H9 (cell line): Measurements from ENCODE around the gene LRP1B. TPM values are rescaled to one million over a fixed set of nuclear protein-coding genes. Genes with fewer than 3 reads are reported as not detected.

ENCODE experiments used
- DNase-seq: peaks from one replicate; pipeline ENCODE4 v3.0.0-alpha.2; 2017
- H2AFZ ChIP-seq: one replicate; pipeline ENCODE4 v1.6.1; 2013; ENCODE audit warnings: mild to moderate bottlenecking, low read length, control low read depth, moderate library complexity
- H2AK5ac ChIP-seq: 2 replicates; pipeline ENCODE4 v1.6.1; 2013; ENCODE audit warnings: low read length, control low read depth, mixed read lengths; ENCODE audit not compliant: insufficient read length
- H2BK120ac ChIP-seq: one replicate; pipeline ENCODE4 v1.6.1; 2013; ENCODE audit warnings: low read depth, mild to moderate bottlenecking, low read length, control low read depth, inconsistent platforms; ENCODE audit not compliant: poor library complexity, severe bottlenecking
- H2BK12ac ChIP-seq: 2 replicates; pipeline ENCODE4 v1.6.1; 2013; ENCODE audit warnings: low read length, control low read depth, mixed read lengths, low read depth; ENCODE audit not compliant: insufficient read length
- H2BK15ac ChIP-seq: 2 replicates; pipeline ENCODE4 v1.6.1; 2013; ENCODE audit warnings: low read depth, low read length, control low read depth
- H2BK20ac ChIP-seq: one replicate; pipeline ENCODE4 v1.6.1; 2013; ENCODE audit warnings: low read depth, mild to moderate bottlenecking, low read length, control low read depth, inconsistent platforms; ENCODE audit not compliant: poor library complexity, severe bottlenecking
- H2BK5ac ChIP-seq: 2 replicates; pipeline ENCODE4 v1.6.1; 2013; ENCODE audit warnings: low read length, control low read depth, mixed read lengths; ENCODE audit not compliant: insufficient read length
- H3K14ac ChIP-seq: 2 replicates; pipeline ENCODE4 v1.6.1; 2013; ENCODE audit warnings: low read length, control low read depth; ENCODE audit not compliant: insufficient read depth
- H3K18ac ChIP-seq: 2 replicates; pipeline ENCODE4 v1.6.1; 2013; ENCODE audit warnings: low read depth, mild to moderate bottlenecking, mixed read lengths, low read length, control low read depth; ENCODE audit not compliant: insufficient read length
- H3K23ac ChIP-seq: 2 replicates; pipeline ENCODE4 v1.6.1; 2013; ENCODE audit warnings: low read length, control low read depth, mixed read lengths, low read depth; ENCODE audit not compliant: insufficient read length
- H3K23me2 ChIP-seq: 2 replicates; pipeline ENCODE4 v1.6.1; 2013; ENCODE audit warnings: low read depth, mild to moderate bottlenecking, mixed read lengths, low read length, control low read depth; ENCODE audit not compliant: insufficient read length, poor library complexity, severe bottlenecking
- H3K27ac ChIP-seq: 2 replicates; pipeline ENCODE4 v1.5.1; 2013; ENCODE audit warnings: low read length, control low read depth, mixed read lengths, low read depth; ENCODE audit not compliant: insufficient read length
- H3K27me3 ChIP-seq: 2 replicates; pipeline ENCODE4 v1.6.1; 2013; ENCODE audit warnings: low read length, control low read depth, inconsistent platforms; ENCODE audit not compliant: insufficient read depth
- H3K4ac ChIP-seq: 2 replicates; pipeline ENCODE4 v1.6.1; 2013; ENCODE audit warnings: low read depth, mild to moderate bottlenecking, control low read depth, inconsistent platforms, low read length, moderate library complexity
- H3K4me1 ChIP-seq: 2 replicates; pipeline ENCODE4 v1.6.1; 2013; ENCODE audit warnings: low read length, control low read depth, inconsistent platforms; ENCODE audit not compliant: insufficient read depth
- H3K4me2 ChIP-seq: 2 replicates; pipeline ENCODE4 v1.6.1; 2013; ENCODE audit warnings: low read length, control low read depth, mixed read lengths; ENCODE audit not compliant: insufficient read length, insufficient read depth
- H3K56ac ChIP-seq: 2 replicates; pipeline ENCODE4 v1.6.1; 2013; ENCODE audit warnings: low read depth, mild to moderate bottlenecking, mixed read lengths, low read length, control low read depth; ENCODE audit not compliant: insufficient read length
- H3K79me1 ChIP-seq: 2 replicates; pipeline ENCODE4 v1.6.1; 2013; ENCODE audit warnings: low read depth, mild to moderate bottlenecking, moderate library complexity, low read length, control low read depth, inconsistent platforms; ENCODE audit not compliant: insufficient read depth, poor library complexity, severe bottlenecking
- H3K79me2 ChIP-seq: 2 replicates; pipeline ENCODE4 v1.6.1; 2013; ENCODE audit warnings: low read length, control low read depth, inconsistent platforms; ENCODE audit not compliant: insufficient read depth
- H3K9ac ChIP-seq: 2 replicates; pipeline ENCODE4 v1.6.1; 2013; ENCODE audit warnings: low read length, control low read depth, mixed read lengths; ENCODE audit not compliant: insufficient read length; ENCODE audit errors: extremely low read depth
- H3K9me3 ChIP-seq: one replicate; pipeline ENCODE4 v1.6.1; 2013; ENCODE audit warnings: low read depth, low read length, inconsistent platforms; ENCODE audit not compliant: control insufficient read depth
- H3T11ph ChIP-seq: one replicate; pipeline ENCODE4 v1.6.1; 2013; ENCODE audit warnings: mild to moderate bottlenecking, low read length, control low read depth, inconsistent platforms
- H4K20me1 ChIP-seq: one replicate; pipeline ENCODE4 v1.6.1; 2013; ENCODE audit not compliant: control insufficient read depth, insufficient read length, insufficient read depth
- H4K5ac ChIP-seq: 2 replicates; pipeline ENCODE4 v1.6.1; 2013; ENCODE audit warnings: low read depth, mild to moderate bottlenecking, mixed read lengths, low read length, control low read depth; ENCODE audit not compliant: insufficient read length
- H4K8ac ChIP-seq: replicated peaks from 2 replicates; pipeline ENCODE4 v1.6.1; 2013; ENCODE audit warnings: low read length, control low read depth, mixed read lengths, low read depth; ENCODE audit not compliant: insufficient read length
- H4K91ac ChIP-seq: 2 replicates; pipeline ENCODE4 v1.6.1; 2013; ENCODE audit warnings: low read depth, mild to moderate bottlenecking, moderate library complexity, mixed read lengths, low read length, control low read depth; ENCODE audit not compliant: insufficient read length
- H3K27ac Mint-ChIP-seq, 3 experiments: 2 replicates in 2 of 3; 3 replicates in 1 of 3; pipeline ENCODE4 v1.8.0; 2020 to 2021; ENCODE audit warnings: mixed read lengths in 3 of 3, mild to moderate bottlenecking in 1 of 3, moderate library complexity in 1 of 3
- H3K27me3 Mint-ChIP-seq: 2 replicates; pipeline ENCODE4 v1.8.0; 2021; ENCODE audit warnings: low read depth, mild to moderate bottlenecking, moderate library complexity, mixed read lengths
- H3K36me3 Mint-ChIP-seq, 3 experiments: 2 replicates in 2 of 3; 3 replicates in 1 of 3; pipeline ENCODE4 v1.8.0; 2020 to 2021; ENCODE audit warnings: low read depth in 3 of 3, mixed read lengths in 3 of 3; ENCODE audit not compliant: insufficient read depth in 1 of 3
- H3K4me1 Mint-ChIP-seq, 2 experiments: 2 replicates each; pipeline ENCODE4 v1.8.0; 2020; ENCODE audit warnings: mixed read lengths in 2 of 2
- H3K4me3 Mint-ChIP-seq, 2 experiments: 2 replicates in 1 of 2; 3 replicates in 1 of 2; pipeline ENCODE4 v1.8.0; 2020 to 2021; ENCODE audit warnings: mild to moderate bottlenecking in 2 of 2, mixed read lengths in 2 of 2, moderate library complexity in 1 of 2
- H3K9me3 Mint-ChIP-seq, 2 experiments: 2 replicates in 1 of 2; 3 replicates in 1 of 2; pipeline ENCODE4 v1.8.0; 2020; ENCODE audit warnings: mild to moderate bottlenecking in 2 of 2, mixed read lengths in 2 of 2, moderate library complexity in 1 of 2
- CTCF ChIP-seq: fragments of 200-600 bp; sonication (generic); conservative IDR thresholded peaks from 3 replicates; pipeline ENCODE4 v1.8.0; 2021; ENCODE audit warnings: antibody characterized with exemption, mild to moderate bottlenecking
- WGBS: extraction: QIAGEN DNeasy Blood & Tissue Kit; methylation state at CpG from one replicate; pipeline ENCODE4 v1.1.7; 2013; ENCODE audit warnings: missing lambda C conversion rate, low lambda C conversion rate, mixed read lengths; ENCODE audit not compliant: insufficient read length; ENCODE audit errors: extremely low coverage; 5-methylcytosine and 5-hydroxymethylcytosine counted together
- total RNA-seq: library from RNA; stranded (reverse); gene quantifications from 2 replicates; pipeline ENCODE4 v1.2.1, GENCODE V29; 2021

Gene LRP1B
- total RNA-seq, 1 experiment from 2014 or later: not detected

GRCh38 chr2:140410695-140411094, 1720.1 kb downstream of the LRP1B start:
- no peak overlapping the region for H2AFZ ChIP-seq
- H3K23ac ChIP-seq: no peak overlapping the region
- H4K5ac ChIP-seq: no peak overlapping the region
- Mint-ChIP-seq H3K4me3 (no peak overlapping the region), H3K4me1 (no peaks in the 10 kb centered on the region), H3K27ac (no peak overlapping the region), H3K9me3 (peaks cover 7 to 11% of the 10 kb centered on the region in 2 experiments; a peak in 3 of 5 replicates), H3K27me3 (no peaks in the 10 kb centered on the region), H3K36me3 (no peaks in the 10 kb centered on the region; a peak in 1 of 7 replicates)
- no peak for TF ChIP-seq CTCF
- H3K23me2 ChIP-seq: no peaks in the 10 kb centered on the region
- H3K79me1 ChIP-seq: no peaks in the 10 kb centered on the region
- H2BK12ac ChIP-seq: no peak overlapping the region
- no peak overlapping the region for H3K4me2 ChIP-seq
- H3K9ac ChIP-seq: no peak overlapping the region
- H3K79me2 ChIP-seq: no peaks in the 10 kb centered on the region
- no peak overlapping the region for H3K18ac ChIP-seq
- H2BK120ac ChIP-seq: no peak overlapping the region
- H3K9me3 ChIP-seq: no peaks in the 10 kb centered on the region
- H4K91ac ChIP-seq: no peak overlapping the region
- H3K27me3 ChIP-seq: no peaks in the 10 kb centered on the region
- H3K4me1 ChIP-seq: no peaks in the 10 kb centered on the region
- no peak overlapping the region for H3K27ac ChIP-seq
- no peak overlapping the region for H2BK15ac ChIP-seq
- no peak overlapping the region for H2BK5ac ChIP-seq
- no peak overlapping the region for H3K14ac ChIP-seq
- DNase-seq: no peak
- no peak overlapping the region for H3K56ac ChIP-seq
- no peak overlapping the region for H3K4ac ChIP-seq
- no peak overlapping the region for H3T11ph ChIP-seq
- no peak overlapping the region for H4K8ac ChIP-seq
- no peak overlapping the region for H2AK5ac ChIP-seq
- no peaks in the 10 kb centered on the region for H4K20me1 ChIP-seq
- H2BK20ac ChIP-seq: no peak overlapping the region
- no CpG with 5 or more reads among the region's 2 CpGs for WGBS
